C4-2B (cell line): ENCODE results near the gene MBNL1.

Experiments
- CTCF ChIP-seq: fragments of 450-650 bp; conservative IDR thresholded peaks from 2 replicates; pipeline ENCODE4 v1.5.1; 2017; ENCODE audit warnings: mild to moderate bottlenecking
- ZFX ChIP-seq: fragments of 450-650 bp; IDR thresholded peaks from 2 replicates; pipeline ENCODE4 v1.6.1; 2017

DNA sequence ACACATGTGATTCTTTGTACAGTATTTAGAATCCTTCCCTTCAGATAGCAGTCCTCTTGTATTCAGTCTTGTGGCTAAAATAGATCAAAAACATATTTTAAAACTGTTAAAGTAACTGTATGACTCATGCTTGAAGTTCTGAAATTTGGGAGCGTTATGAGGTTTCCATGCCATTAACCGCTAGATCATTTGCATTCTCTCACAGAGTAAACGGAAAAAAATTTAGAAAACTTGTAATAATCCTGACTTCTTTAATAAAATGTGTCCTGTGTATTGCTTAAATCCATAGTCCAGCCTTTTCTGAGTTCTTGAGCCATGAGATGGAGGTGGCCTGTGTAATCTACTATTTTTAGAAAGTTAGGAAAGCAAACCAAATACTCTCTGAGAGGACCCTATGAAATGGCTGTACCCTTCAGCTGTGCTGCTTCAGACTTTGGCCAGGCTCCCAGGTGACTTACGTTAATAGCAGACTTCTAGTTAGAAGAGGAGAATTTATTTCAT lies 33.8 kb downstream of the MBNL1 start:
- TF ChIP-seq CTCF (no peak), ZFX (no peak)
